K562 (cell line): ENCODE measurements around the gene LRP10. TPM values are rescaled to one million over a fixed set of nuclear protein-coding genes. Genes with fewer than 3 reads are reported as not detected.
"Not testable (repeated sequence)": the region's sequence is repeated elsewhere in the genome, so short reads cannot be mapped to it uniquely, and the experiment has no call there.

Experiments
- ATAC-seq: fragments of 200-7000 bp; cut with Tn5 transposase; 3 replicates; pipeline ENCODE4 v1.9.1; 2020; ENCODE audit warnings: moderate library complexity
- BruUV-seq: library from RNA; stranded (reverse); fragments of 400-500 nt; replicated peaks from 2 replicates; lab custom pipeline; 2021; lab: Mats Ljungman, UMichigan
- CTCF ChIA-PET: fragments of 300-600 bp; formaldehyde crosslinking; extraction: SDS; loops from one replicate; lab custom pipeline; 2021; ENCODE audit warnings: low intra/inter-chr PET ratio; lab: Yijun Ruan, JAX
- POLR2A ChIA-PET: fragments of 300-600, 350-650 bp; sonication (Branson Sonifier 250); formaldehyde crosslinking; extraction: SDS; loops from one replicate; lab custom pipeline; 2021; ENCODE audit warnings: antibody characterized with exemption, inconsistent platforms; lab: Yijun Ruan, JAX
- DNase-seq, 4 experiments: peaks; one replicate each; pipeline versions ENCODE4 v3.0.0 to v3.0.0-alpha.2; 2011 to 2018; ENCODE audit warnings: low spot score in 3 of 4, mixed read lengths in 3 of 4; ENCODE audit errors: extremely low read depth in 1 of 4
- FAIRE-seq: peaks from 2 replicates; lab custom pipeline; 2011; peaks lifted over from hg19 to GRCh38; lab: Jason Lieb, UNC
- H2AFZ ChIP-seq: 2 replicates; pipeline ENCODE4 v1.6.0; 2011; ENCODE audit warnings: low read depth, low read length, control low read depth, inconsistent platforms
- H3K27ac ChIP-seq: fragments of 200-600 bp; 3 replicates; pipeline ENCODE4 v1.8.0; 2011; ENCODE audit warnings: low read depth, mild to moderate bottlenecking, control low read depth, inconsistent platforms, low read length, moderate library complexity, mixed read lengths; ENCODE audit errors: extremely low read depth
- H3K27me3 ChIP-seq, 2 experiments: fragments of 300-600 bp in 1 of 2; 2 replicates in 1 of 2; 3 replicates in 1 of 2; pipeline versions ENCODE4 v1.6.0 to v1.8.0; 2011; ENCODE audit warnings: inconsistent platforms in 2 of 2, low read length in 2 of 2, mild to moderate bottlenecking in 1 of 2, mixed read lengths in 1 of 2, moderate library complexity in 1 of 2; ENCODE audit not compliant: control insufficient read depth in 2 of 2, insufficient read depth in 2 of 2
- H3K36me3 ChIP-seq: fragments of 300-600 bp; 3 replicates; pipeline ENCODE4 v1.8.0; 2011; ENCODE audit warnings: mild to moderate bottlenecking, low read length, inconsistent platforms; ENCODE audit not compliant: control insufficient read depth, insufficient read depth
- H3K4me1 ChIP-seq, 2 experiments: fragments of 200-600 bp in 1 of 2; replicated peaks in 1 of 2; 2 replicates in 1 of 2; 3 replicates in 1 of 2; pipeline versions ENCODE4 v1.5.1 to v1.8.0; 2011; ENCODE audit warnings: inconsistent platforms in 2 of 2, low read length in 2 of 2, mild to moderate bottlenecking in 1 of 2, mixed read lengths in 1 of 2, moderate library complexity in 1 of 2; ENCODE audit not compliant: control insufficient read depth in 2 of 2, insufficient read depth in 2 of 2
- H3K4me2 ChIP-seq: 2 replicates; pipeline ENCODE4 v1.6.1; 2011; ENCODE audit warnings: low read length, control low read depth, inconsistent platforms, mixed read lengths; ENCODE audit not compliant: insufficient read depth
- H3K4me3 ChIP-seq: fragments of 200-600 bp; sonication (generic), shearing (Covaris generic); 2 replicates; pipeline ENCODE4 v1.5.1; 2016; ENCODE audit warnings: control low read depth, inconsistent platforms
- H3K79me2 ChIP-seq: fragments of 200-600 bp; 3 replicates; pipeline ENCODE4 v1.8.0; 2011; ENCODE audit warnings: low read length, inconsistent platforms; ENCODE audit not compliant: control insufficient read depth, insufficient read depth
- H3K9ac ChIP-seq, 2 experiments: 2 replicates each; pipeline versions ENCODE4 v1.6.0 to v1.6.1; 2011; ENCODE audit warnings: low read depth in 2 of 2, low read length in 2 of 2, control low read depth in 1 of 2, inconsistent platforms in 1 of 2, mild to moderate bottlenecking in 1 of 2, mixed read lengths in 1 of 2; ENCODE audit not compliant: insufficient read depth in 1 of 2
- H3K9me1 ChIP-seq: one replicate; pipeline ENCODE4 v1.6.0; 2011; ENCODE audit warnings: inconsistent platforms, mild to moderate bottlenecking, low read length, moderate library complexity; ENCODE audit not compliant: control insufficient read depth, insufficient read depth
- H3K9me3 ChIP-seq: replicated peaks from 2 replicates; pipeline ENCODE4 v1.5.1; 2011; ENCODE audit warnings: low read depth, low read length, inconsistent platforms; ENCODE audit not compliant: control insufficient read depth, insufficient read depth
- H4K20me1 ChIP-seq: replicated peaks from 2 replicates; pipeline ENCODE4 v1.6.1; 2011; ENCODE audit warnings: low read length, inconsistent platforms, mixed read lengths; ENCODE audit not compliant: control insufficient read depth, insufficient read depth
- JUN ChIP-seq, 2 experiments: sonication (generic) in 1 of 2; formaldehyde crosslinking in 1 of 2; IDR thresholded peaks; 2 replicates each; pipeline versions ENCODE4 v1.6.1 to v1.8.0; 2012 to 2022; ENCODE audit warnings: borderline replicate concordance in 2 of 2, mild to moderate bottlenecking in 2 of 2, improper control_type of control experiment in 1 of 2, low read depth in 1 of 2, low read length in 1 of 2, missing genetic modification reagents in 1 of 2
- RHOXF2B ChIP-seq: fragments of 250-450 bp; sonication (Bioruptor Pico); conservative IDR thresholded peaks from 2 replicates; pipeline ENCODE4 v1.5.1; 2021
- WGBS: fragments of 100-300 bp; shearing (Covaris generic); methylation state at CpG from one replicate; pipeline ENCODE4 v1.1.6; 2016; ENCODE audit warnings: low coverage, mixed read lengths; ENCODE audit not compliant: insufficient coverage; ENCODE audit errors: missing lambda C conversion rate; 5-methylcytosine and 5-hydroxymethylcytosine counted together
- in situ Hi-C: fragments of 300-500 bp; cut with MboI; formaldehyde crosslinking; loops from 4 replicates; pipeline ENCODE4 v1.15.0; 2018; ENCODE audit warnings: inconsistent platforms, mixed read lengths
- intact Hi-C: fragments of 100-400 bp; cut with micrococcal nuclease; formaldehyde crosslinking; loops from 2 replicates; pipeline ENCODE4 v1.14.2; 2022
- polyA plus RNA-seq, 8 experiments: library from polyadenylated mRNA; depleted of rRNA in 4 of 8; stranded (reverse) in 5 of 8; unstranded in 3 of 8; fragments of >200 nt; fragmentation: Nextera tagmentation in 2 of 8; fragmentation: Illumina TruSeq in 1 of 8; extraction: Ambion mirVana in 2 of 8; extraction: Trizol in 1 of 8; gene quantifications; 2 replicates each; pipeline versions ENCODE4 v1.2.1 to v1.2.3, GENCODE V29; 2011 to 2014; ENCODE audit warnings: inconsistent platforms in 1 of 8, missing spikeins in 1 of 8
- total RNA-seq, 7 experiments: library from RNA; depleted of rRNA in 6 of 7; stranded (reverse); fragments of >200 nt in 6 of 7; fragmentation: Illumina TruSeq in 2 of 7; extraction: Trizol in 2 of 7; gene quantifications; 2 replicates each; pipeline versions ENCODE4 v1.2.1 to v1.2.3, GENCODE V29; 2011 to 2021; ENCODE audit warnings: low replicate concordance in 1 of 7

LRP10 gene
- total and polyA plus RNA-seq, 9 of the 15 experiments (the other 6 are each of a cell fraction or from before 2014, with no cell fraction given) = 1.3 to 45.5 (median 10.9) TPM

DNA sequence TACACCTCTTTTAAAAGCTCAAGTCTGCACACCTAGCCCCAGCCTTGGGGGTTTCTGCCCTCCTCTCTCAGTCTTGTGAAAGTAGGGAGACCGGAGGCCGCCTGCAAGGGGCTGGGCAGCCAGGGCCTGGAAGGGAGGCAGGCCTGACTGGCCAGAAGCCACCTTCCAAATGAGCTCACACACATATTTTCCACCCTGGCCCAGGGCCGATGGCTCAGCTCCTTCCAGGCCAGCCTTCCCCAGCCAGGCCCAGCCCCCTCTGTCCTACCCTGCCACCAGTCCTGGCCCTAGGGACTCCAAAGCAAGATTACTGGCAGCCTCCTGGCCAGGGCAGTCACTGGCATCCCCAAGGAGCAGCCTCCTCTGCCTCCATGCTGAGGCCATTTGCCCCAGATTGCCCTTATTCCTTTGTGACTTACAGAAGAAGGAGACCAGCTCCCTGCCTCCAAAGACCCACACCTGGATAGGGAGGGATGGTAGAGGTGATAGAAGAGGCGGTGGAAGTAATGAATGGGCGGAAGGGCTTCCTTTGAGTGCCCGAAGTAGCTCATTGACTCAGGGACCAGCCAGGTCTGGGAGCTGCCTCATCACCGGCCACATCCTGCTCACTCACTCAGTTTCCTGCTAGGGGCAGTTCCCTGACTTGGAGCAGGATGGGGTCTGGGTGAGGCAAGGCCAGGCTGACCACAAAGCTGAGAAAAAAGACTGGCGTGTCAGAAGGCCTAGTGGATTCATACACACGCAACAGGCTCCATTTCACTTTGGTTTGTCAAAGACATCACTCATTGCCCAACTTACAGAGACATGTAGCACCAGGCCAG, 20.4 kb upstream of the LRP10 start (continued):
- TF ChIP-seq JUN (IDR thresholded peaks at IDR 0.05; ENCODE audit: borderline replicate concordance, low read depth, low read length) = no peak
- no peak for TF ChIP-seq JUN (CRISPR knock-in tag; IDR thresholded peaks at IDR 0.05; ENCODE audit: borderline replicate concordance)
- TF ChIP-seq RHOXF2B = no peak
- TF ChIP-seq, all 486 proteins: peak for 0

DNA sequence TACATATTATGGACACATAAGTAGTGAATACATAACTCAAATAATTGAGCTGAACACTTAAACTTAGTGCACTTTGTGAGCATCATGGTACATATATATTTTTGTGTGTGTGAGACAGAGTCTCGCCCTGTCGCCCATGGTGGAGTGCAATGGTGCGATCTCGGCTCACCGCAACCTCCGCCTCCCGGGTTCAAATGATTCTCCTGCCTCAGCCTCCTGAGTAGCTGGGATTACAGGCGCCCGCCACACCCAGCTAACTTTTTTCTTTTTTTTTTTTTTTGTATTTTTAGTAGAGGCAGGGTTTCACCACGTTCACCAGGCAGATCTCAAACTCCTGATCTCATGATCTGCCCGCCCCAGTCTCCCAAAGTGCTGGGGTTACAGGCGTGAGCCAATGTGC, 19.4 kb upstream of the LRP10 start:
- peaks cover 5 to 26% of the 10 kb centered on the region in 2 experiments; a peak in 3 of 5 replicates for H3K4me1 ChIP-seq
- H3K9me3 ChIP-seq, H3K4me3 ChIP-seq, H4K20me1 ChIP-seq, H3K36me3 ChIP-seq, in situ Hi-C loops, FAIRE-seq, ATAC-seq, H3K79me2 ChIP-seq, H3K9ac ChIP-seq, BruUV-seq, H3K27me3 ChIP-seq, H3K9me1 ChIP-seq, H2AFZ ChIP-seq, H3K4me2 ChIP-seq, H3K27ac ChIP-seq, DNase-seq: not testable (repeated sequence)
- intact Hi-C loops = loop anchor here (2.0 kb wide), 3 partner anchors 193 to 413 kb away; no protein-coding TSS in a partner anchor
- ChIA-PET CTCF (interaction anchor here (1.4 to 4.3 kb wide), 7 partner anchors 28 to 295 kb away, joined by 4 to 68 read pairs (median 19); no protein-coding TSS in a partner anchor), POLR2A (interaction anchor here (0.6 to 1.8 kb wide), 3 partner anchors 28 to 155 kb away, joined by 3 to 5 read pairs (median 4); no protein-coding TSS in a partner anchor)
- WGBS = 79% methylated on average over 12 of the region's 12 CpGs
